SU-DHL-6 (cell line): Measurements from ENCODE around the gene ABHD4.

Experiments
- EZH2phosphoT487 ChIP-seq: fragments of 200-600 bp; sonication (generic), shearing (Covaris generic); conservative IDR thresholded peaks from 2 replicates; pipeline ENCODE4 v1.6.1; 2018; ENCODE audit warnings: mild to moderate bottlenecking, antibody characterized with exemption, low read length, moderate library complexity, mixed read lengths
- TF ChIP-seq, protein P1 (sequence below): fragments of 200-600 bp; sonication (generic); IDR thresholded peaks from one replicate; pipeline ENCODE4 v1.5.1; 2017; ENCODE audit warnings: antibody characterized with exemption, mild to moderate bottlenecking, low read length, moderate library complexity; ENCODE audit not compliant: insufficient read depth, poor library complexity, severe bottlenecking

DNA sequence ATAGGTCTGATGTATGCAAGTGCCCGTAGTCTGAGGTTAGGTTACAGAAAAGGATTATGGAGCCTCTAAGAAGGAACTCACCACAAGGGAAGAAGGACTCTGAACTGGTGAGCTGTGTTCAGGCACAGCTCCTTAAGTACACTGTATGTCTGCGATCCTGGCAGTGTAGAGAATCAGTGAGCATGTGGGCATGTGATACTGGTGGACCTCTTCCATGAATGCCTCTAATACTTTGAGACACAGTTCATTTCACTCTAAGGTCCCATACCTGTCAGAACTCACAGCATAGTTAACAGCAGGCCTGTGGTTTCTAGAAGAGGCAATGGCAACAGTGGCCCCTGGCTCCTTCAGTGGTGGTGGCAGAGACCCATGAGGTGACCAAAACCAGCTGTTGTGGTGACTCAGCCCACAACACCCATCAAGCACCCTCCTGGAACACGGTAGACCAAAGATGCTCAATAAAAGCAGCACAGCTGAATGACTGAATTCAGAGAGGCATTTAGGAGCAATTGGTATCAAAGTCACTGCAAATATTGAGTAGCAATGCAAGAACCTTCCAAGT lies 52.9 kb downstream of the ABHD4 start:
- TF ChIP-seq, protein P1, sequence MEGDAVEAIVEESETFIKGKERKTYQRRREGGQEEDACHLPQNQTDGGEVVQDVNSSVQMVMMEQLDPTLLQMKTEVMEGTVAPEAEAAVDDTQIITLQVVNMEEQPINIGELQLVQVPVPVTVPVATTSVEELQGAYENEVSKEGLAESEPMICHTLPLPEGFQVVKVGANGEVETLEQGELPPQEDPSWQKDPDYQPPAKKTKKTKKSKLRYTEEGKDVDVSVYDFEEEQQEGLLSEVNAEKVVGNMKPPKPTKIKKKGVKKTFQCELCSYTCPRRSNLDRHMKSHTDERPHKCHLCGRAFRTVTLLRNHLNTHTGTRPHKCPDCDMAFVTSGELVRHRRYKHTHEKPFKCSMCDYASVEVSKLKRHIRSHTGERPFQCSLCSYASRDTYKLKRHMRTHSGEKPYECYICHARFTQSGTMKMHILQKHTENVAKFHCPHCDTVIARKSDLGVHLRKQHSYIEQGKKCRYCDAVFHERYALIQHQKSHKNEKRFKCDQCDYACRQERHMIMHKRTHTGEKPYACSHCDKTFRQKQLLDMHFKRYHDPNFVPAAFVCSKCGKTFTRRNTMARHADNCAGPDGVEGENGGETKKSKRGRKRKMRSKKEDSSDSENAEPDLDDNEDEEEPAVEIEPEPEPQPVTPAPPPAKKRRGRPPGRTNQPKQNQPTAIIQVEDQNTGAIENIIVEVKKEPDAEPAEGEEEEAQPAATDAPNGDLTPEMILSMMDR, result no peak
- no peak for TF ChIP-seq EZH2phosphoT487
